B cell (primary cell): ENCODE results near the gene NFIC. TPM values are rescaled to one million over a fixed set of nuclear protein-coding genes. Genes with fewer than 3 reads are reported as not detected.

Source experiments
- ATAC-seq: fragments of 200-7000 bp; cut with Tn5 transposase; one replicate; pipeline ENCODE4 v1.10.0; 2021; ENCODE audit warnings: low read depth, mild to moderate bottlenecking, moderate number of reproducible peaks, moderate library complexity
- CTCF ChIA-PET: fragments of 350-600 bp; sonication (Branson Sonifier 250); formaldehyde crosslinking; loops from one replicate; lab custom pipeline; 2021; ENCODE audit warnings: antibody characterized with exemption, inconsistent platforms; lab: Charles Lee
- POLR2A ChIA-PET: fragments of 350-600 bp; sonication (Branson Sonifier 250); formaldehyde crosslinking; loops from one replicate; lab custom pipeline; 2021; ENCODE audit warnings: antibody characterized with exemption; lab: Charles Lee
- DNase-seq: peaks from one replicate; pipeline ENCODE4 v3.0.0; 2013
- H2AFZ ChIP-seq: 2 replicates; pipeline ENCODE4 v1.6.1; 2012; ENCODE audit warnings: mild to moderate bottlenecking, low read depth, low read length; ENCODE audit not compliant: insufficient read depth, poor library complexity, severe bottlenecking
- H3K27ac ChIP-seq, 2 donors: 1 replicate in 1 of 2; 2 replicates in 1 of 2; pipeline ENCODE4 v1.5.1; 2012 to 2013; ENCODE audit warnings: low read length in 2 of 2, mild to moderate bottlenecking in 2 of 2, moderate library complexity in 1 of 2
- H3K27me3 ChIP-seq, 4 experiments: fragments of 200-600 bp in 1 of 4; sonication (generic) in 1 of 4; replicated peaks in 1 of 4; 1 replicate in 2 of 4; 2 replicates in 2 of 4; pipeline versions ENCODE4 v1.6.1 to v1.7.0; 2013 to 2016; ENCODE audit warnings: low read length in 3 of 4, mild to moderate bottlenecking in 2 of 4, mixed read lengths in 1 of 4, moderate library complexity in 1 of 4; ENCODE audit not compliant: insufficient read depth in 4 of 4, control insufficient read depth in 3 of 4; ENCODE audit errors: control extremely low read depth in 1 of 4
- H3K36me3 ChIP-seq, 2 experiments: replicated peaks in 1 of 2; 1 replicate in 1 of 2; 2 replicates in 1 of 2; pipeline versions ENCODE4 v1.6.1 to v1.7.1; 2013; ENCODE audit warnings: low read length in 1 of 2; ENCODE audit not compliant: insufficient read depth in 2 of 2, control insufficient read depth in 1 of 2; ENCODE audit errors: control extremely low read depth in 1 of 2, extremely low read depth in 1 of 2
- H3K4me1 ChIP-seq, 2 donors: fragments of 200-600 bp in 1 of 2; sonication (generic) in 1 of 2; 1 replicate in 1 of 2; 2 replicates in 1 of 2; pipeline versions ENCODE4 v1.5.1 to v1.6.1; 2013 to 2017; ENCODE audit warnings: low read length in 2 of 2; ENCODE audit not compliant: control insufficient read depth in 2 of 2, insufficient read depth in 2 of 2
- H3K4me2 ChIP-seq: replicated peaks from 2 replicates; pipeline ENCODE3; 2012; ENCODE audit warnings: mild to moderate bottlenecking, low read depth, low read length; ENCODE audit not compliant: poor library complexity, severe bottlenecking
- H3K4me3 ChIP-seq, 5 experiments: fragments of 200-600 bp in 1 of 5; sonication (generic) in 1 of 5; 1 replicate in 3 of 5; 2 replicates in 2 of 5; pipeline versions ENCODE4 v1.5.1 to v1.7.0; 2011 to 2016; ENCODE audit warnings: low read length in 4 of 5, mild to moderate bottlenecking in 4 of 5, low read depth in 2 of 5, control low read depth in 1 of 5, moderate library complexity in 1 of 5; ENCODE audit not compliant: insufficient read depth in 1 of 5; ENCODE audit errors: control extremely low read depth in 1 of 5, extremely low read depth in 1 of 5
- H3K79me2 ChIP-seq: fragments of 200-600 bp; sonication (generic); one replicate; pipeline ENCODE4 v1.6.0; 2016; ENCODE audit warnings: low read length; ENCODE audit not compliant: control insufficient read depth, insufficient read depth
- H3K9ac ChIP-seq: fragments of 200-600 bp; sonication (generic); 2 replicates; pipeline ENCODE4 v1.6.1; 2017; ENCODE audit warnings: mild to moderate bottlenecking, low read length, moderate library complexity
- H3K9me3 ChIP-seq, 3 donors: one replicate each; pipeline versions ENCODE4 v1.6.1 to v1.7.1; 2013; ENCODE audit warnings: low read length in 2 of 3; ENCODE audit not compliant: control insufficient read depth in 2 of 3, insufficient read depth in 1 of 3; ENCODE audit errors: control extremely low read depth in 1 of 3
- H4K20me1 ChIP-seq: 2 replicates; pipeline ENCODE4 v1.6.0; 2012; ENCODE audit warnings: mild to moderate bottlenecking, low read length; ENCODE audit not compliant: insufficient read depth, control insufficient read depth, poor library complexity, severe bottlenecking
- H3K27ac Mint-ChIP-seq: one replicate; pipeline ENCODE4 v1.8.0; 2021; ENCODE audit warnings: mixed read lengths
- H3K27me3 Mint-ChIP-seq: one replicate; pipeline ENCODE4 v1.8.0; 2021; ENCODE audit warnings: mixed read lengths
- H3K4me1 Mint-ChIP-seq: one replicate; pipeline ENCODE4 v1.8.0; 2021; ENCODE audit warnings: mixed read lengths
- H3K4me3 Mint-ChIP-seq: one replicate; pipeline ENCODE4 v1.8.0; 2021; ENCODE audit warnings: mixed read lengths
- H3K9me3 Mint-ChIP-seq: one replicate; pipeline ENCODE4 v1.8.0; 2022; ENCODE audit warnings: mixed read lengths; ENCODE audit not compliant: insufficient read depth
- CTCF ChIP-seq: fragments of 200-600 bp; IDR thresholded peaks from one replicate; pipeline ENCODE4 v1.8.0; 2022; ENCODE audit warnings: antibody characterized with exemption, mild to moderate bottlenecking
- EZH2 ChIP-seq: IDR thresholded peaks from 2 replicates; pipeline ENCODE4 v1.6.1; 2012; ENCODE audit warnings: borderline replicate concordance, low read depth, mild to moderate bottlenecking, moderate library complexity, low read length; ENCODE audit not compliant: insufficient read depth, poor library complexity, severe bottlenecking
- WGBS: methylation state at CpG from one replicate; pipeline ENCODE4 v1.1.5; 2013; ENCODE audit warnings: missing lambda C conversion rate; ENCODE audit not compliant: insufficient coverage; 5-methylcytosine and 5-hydroxymethylcytosine counted together
- intact Hi-C: fragments of 100-400 bp; cut with micrococcal nuclease; formaldehyde crosslinking; loops from one replicate; pipeline ENCODE4 v1.10.0; 2022
- polyA plus RNA-seq: library from polyadenylated mRNA; depleted of rRNA; stranded (reverse); fragments of >200 nt; gene quantifications from 2 replicates; pipeline ENCODE4 v1.2.3, GENCODE V29; 2012
- total RNA-seq, 2 donors: library from RNA; stranded (reverse); fragments of 120-200 nt in 1 of 2; gene quantifications; 1 replicate in 1 of 2; 2 replicates in 1 of 2; pipeline versions ENCODE4 v1.2.3 to v1.2.4, GENCODE V29; 2013 to 2022

Gene NFIC
- total and polyA plus RNA-seq, 2 donors (not counting 1 experiment from before 2014, with no cell fraction given): 3.8 to 23.6 TPM

GRCh38 chr19:3321696-3322095 is 44.7 kb upstream of the NFIC start:
- H3K36me3 ChIP-seq: no peaks in the 10 kb centered on the region
- H3K79me2 ChIP-seq: no peaks in the 10 kb centered on the region
- H3K9me3 ChIP-seq: peaks cover 0 to 6% (median 0%) of the 10 kb centered on the region in 3 donors
- H3K27ac ChIP-seq: no peak overlapping the region
- no peak overlapping the region for H3K9ac ChIP-seq
- H3K27me3 Mint-ChIP-seq: peaks cover 28% of the 10 kb centered on the region
- TF ChIP-seq EZH2: no peak
- TF ChIP-seq CTCF: no peak
- no peaks in the 10 kb centered on the region for H3K4me1 ChIP-seq
- no peak for DNase-seq
- H3K4me3 ChIP-seq: no peak overlapping the region
- no peaks in the 10 kb centered on the region for H3K4me1 Mint-ChIP-seq
- ATAC-seq: no peak
- no peak overlapping the region for H2AFZ ChIP-seq
- no peak overlapping the region for H3K27ac Mint-ChIP-seq
- ChIA-PET POLR2A (no interaction called here), CTCF (interaction anchor here (1.2 kb wide), 1 partner anchor 108 kb away, joined by 4 read pairs; no protein-coding TSS in a partner anchor)
- intact Hi-C loops: no loop called here
- H3K4me2 ChIP-seq: no peak overlapping the region
- H3K4me3 Mint-ChIP-seq: no peak overlapping the region
- no peaks in the 10 kb centered on the region for H4K20me1 ChIP-seq
- no peaks in the 10 kb centered on the region for H3K9me3 Mint-ChIP-seq
- peaks cover 0 to 19% (median 0%) of the 10 kb centered on the region in 4 experiments for H3K27me3 ChIP-seq
- 68% methylated on average over 6 of the region's 6 CpGs for WGBS

- no peak for ATAC-seq
- H3K9me3 Mint-ChIP-seq: no peaks in the 10 kb centered on the region
- no peak overlapping the region for H3K27ac Mint-ChIP-seq
These were observed 44.0 kb upstream of the NFIC start for GRCh38 chr19:3322199-3322978.

More at GRCh38 chr19:3322199-3322978, 44.0 kb upstream of the NFIC start:
- Histone ChIP-seq H4K20me1 (no peaks in the 10 kb centered on the region), H3K4me2 (no peak overlapping the region), H3K79me2 (no peaks in the 10 kb centered on the region), H3K27ac (no peak overlapping the region), H3K9me3 (peaks cover 0 to 6% (median 0%) of the 10 kb centered on the region in 3 donors), H3K27me3 (peaks cover 0 to 19% (median 0%) of the 10 kb centered on the region in 4 experiments), H2AFZ (no peak overlapping the region), H3K4me1 (no peaks in the 10 kb centered on the region), H3K4me3 (no peak overlapping the region), H3K9ac (no peak overlapping the region), H3K36me3 (no peaks in the 10 kb centered on the region)
- Mint-ChIP-seq H3K4me3 (no peak overlapping the region), H3K27me3 (peaks cover 31% of the 10 kb centered on the region), H3K4me1 (no peaks in the 10 kb centered on the region)
- ChIA-PET POLR2A (no interaction called here), CTCF (interaction anchor here (1.2 to 1.4 kb wide), 2 partner anchors 107 kb away, joined by 4 to 7 read pairs; no protein-coding TSS in a partner anchor)
- 86% methylated on average over 6 of the region's 6 CpGs for WGBS
- TF ChIP-seq CTCF: no peak
- TF ChIP-seq EZH2: no peak
- intact Hi-C loops: no loop called here
- no peak for DNase-seq
